ENCODE data around the gene CLN5.

DNA sequence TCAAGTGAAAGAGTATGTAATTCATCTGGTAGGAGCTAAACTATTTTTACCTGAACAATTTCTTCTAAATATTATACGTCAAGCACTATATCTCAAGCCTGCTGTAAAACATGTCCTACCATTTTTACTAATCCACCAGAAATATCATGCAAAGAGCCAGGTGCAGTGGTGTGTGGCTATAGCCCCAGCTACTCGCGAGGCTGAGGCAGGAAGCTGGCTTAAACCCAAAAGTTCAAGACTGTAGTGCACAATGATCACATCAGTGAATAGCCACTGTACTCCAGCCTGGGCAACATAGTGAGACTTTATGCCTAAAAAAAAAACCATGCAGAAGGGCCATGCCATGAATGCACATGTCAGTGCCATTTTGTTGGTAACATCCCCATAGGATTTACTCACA lies 20.7 kb upstream of the CLN5 start:
- TF ChIP-seq, protein P1, sequence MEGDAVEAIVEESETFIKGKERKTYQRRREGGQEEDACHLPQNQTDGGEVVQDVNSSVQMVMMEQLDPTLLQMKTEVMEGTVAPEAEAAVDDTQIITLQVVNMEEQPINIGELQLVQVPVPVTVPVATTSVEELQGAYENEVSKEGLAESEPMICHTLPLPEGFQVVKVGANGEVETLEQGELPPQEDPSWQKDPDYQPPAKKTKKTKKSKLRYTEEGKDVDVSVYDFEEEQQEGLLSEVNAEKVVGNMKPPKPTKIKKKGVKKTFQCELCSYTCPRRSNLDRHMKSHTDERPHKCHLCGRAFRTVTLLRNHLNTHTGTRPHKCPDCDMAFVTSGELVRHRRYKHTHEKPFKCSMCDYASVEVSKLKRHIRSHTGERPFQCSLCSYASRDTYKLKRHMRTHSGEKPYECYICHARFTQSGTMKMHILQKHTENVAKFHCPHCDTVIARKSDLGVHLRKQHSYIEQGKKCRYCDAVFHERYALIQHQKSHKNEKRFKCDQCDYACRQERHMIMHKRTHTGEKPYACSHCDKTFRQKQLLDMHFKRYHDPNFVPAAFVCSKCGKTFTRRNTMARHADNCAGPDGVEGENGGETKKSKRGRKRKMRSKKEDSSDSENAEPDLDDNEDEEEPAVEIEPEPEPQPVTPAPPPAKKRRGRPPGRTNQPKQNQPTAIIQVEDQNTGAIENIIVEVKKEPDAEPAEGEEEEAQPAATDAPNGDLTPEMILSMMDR (conservative IDR thresholded peaks at IDR 0.05) = no peak
- TF ChIP-seq EZH2 (IDR thresholded peaks at IDR 0.05; ENCODE audit: low read depth) = no peak
